ENCODE data around the gene HIVEP1. TPM values are rescaled to one million over a fixed set of nuclear protein-coding genes. Genes with fewer than 3 reads are reported as not detected.

HIVEP1 gene
- total and polyA plus RNA-seq, 2 of the 13 experiments (the other 11 are each of a cell fraction or from before 2014, with no cell fraction given), result 7.4 to 9.9 TPM

GRCh38 chr6:12026120-12026519, 14.0 kb downstream of the HIVEP1 start:
- peaks cover 10% of the 10 kb centered on the region for H3K9me3 ChIP-seq (ENCODE audit: low read length)
- no peak overlapping the region for H3K4me2 ChIP-seq (ENCODE audit: low read depth, low read length)
- H3K9ac ChIP-seq (ENCODE audit: insufficient read depth, low read depth, low read length), result no peak overlapping the region
- peaks cover 14% of the 10 kb centered on the region for H3K4me1 ChIP-seq (ENCODE audit: insufficient read depth, low read length)
- in situ Hi-C loops (cut with HindIII; ENCODE audit: extremely low pct_ligation_motif_present, low pct_unique_long_range_greater_than_20kb), result no loop called here
- WGBS (ENCODE audit: low lambda C conversion rate), result 97% methylated on average over 4 of the region's 4 CpGs
- TF ChIP-seq MTF2 (CRISPR knock-in tag; IDR thresholded peaks at IDR 0.05; ENCODE audit: borderline replicate concordance), result no peak
- no peak for TF ChIP-seq RFX1 (IDR thresholded peaks at IDR 0.05)
- no peak for TF ChIP-seq ZNF292 (CRISPR knock-in tag; IDR thresholded peaks at IDR 0.05; ENCODE audit: borderline replicate concordance, low read depth)
- TF ChIP-seq BCLAF1 (IDR thresholded peaks at IDR 0.05), result no peak
- no peak for TF ChIP-seq ZNF550 (CRISPR knock-in tag; IDR thresholded peaks at IDR 0.05; ENCODE audit: borderline replicate concordance)
- TF ChIP-seq ZNF501 (CRISPR knock-in tag; IDR thresholded peaks at IDR 0.05), result no peak
- TF ChIP-seq ZNF746 (CRISPR knock-in tag; IDR thresholded peaks at IDR 0.05), result no peak
- TF ChIP-seq ZNF275 (CRISPR knock-in tag; IDR thresholded peaks at IDR 0.05; ENCODE audit: borderline replicate concordance), result no peak
- H3K79me2 ChIP-seq (ENCODE audit: insufficient read depth, low read length), result peaks cover 22% of the 10 kb centered on the region
- H2AFZ ChIP-seq (ENCODE audit: low read length), result no peak overlapping the region
- intact Hi-C loops (cut with micrococcal nuclease; ENCODE audit: unreplicated experiment), result no loop called here
- ChIA-PET POLR2A (no interaction called here), CTCF (ENCODE audit: low intra/inter-chr PET ratio, low total read pairs) (no interaction called here)
- no peak for FAIRE-seq
- no peak overlapping the region for H3K4me3 ChIP-seq (replicated peaks in 1 of 3; ENCODE audit: insufficient read depth in 1 of 3, low read depth in 2 of 3, low read length in 3 of 3)
- H3K36me3 ChIP-seq (replicated peaks in 1 of 2; ENCODE audit: control insufficient read depth in 1 of 2, insufficient read depth in 2 of 2, low read length in 2 of 2), result no peaks in the 10 kb centered on the region; a peak in 2 of 5 replicates
- BruUV-seq (replicated peaks), result no TSS peak
- no peaks in the 10 kb centered on the region for H4K20me1 ChIP-seq (ENCODE audit: insufficient read depth, low read length)
- ATAC-seq, result no peak
- DNase-seq (ENCODE audit: low spot score), result no peak
- H3K27ac ChIP-seq (ENCODE audit: extremely low read length, insufficient read depth, low read length), result no peak overlapping the region
- no peaks in the 10 kb centered on the region for H3K27me3 ChIP-seq (ENCODE audit: control insufficient read depth in 1 of 2, insufficient read depth in 2 of 2, low read length in 2 of 2)

Data from HepG2 (cell line).